H9 (cell line): ENCODE results near the gene RPS17. TPM values are rescaled to one million over a fixed set of nuclear protein-coding genes. Genes with fewer than 3 reads are reported as not detected.

Experiments used
- DNase-seq: peaks from one replicate; pipeline ENCODE4 v3.0.0-alpha.2; 2017
- H2AFZ ChIP-seq: one replicate; pipeline ENCODE4 v1.6.1; 2013; ENCODE audit warnings: mild to moderate bottlenecking, low read length, control low read depth, moderate library complexity
- H2AK5ac ChIP-seq: 2 replicates; pipeline ENCODE4 v1.6.1; 2013; ENCODE audit warnings: low read length, control low read depth, mixed read lengths; ENCODE audit not compliant: insufficient read length
- H2BK120ac ChIP-seq: one replicate; pipeline ENCODE4 v1.6.1; 2013; ENCODE audit warnings: low read depth, mild to moderate bottlenecking, low read length, control low read depth, inconsistent platforms; ENCODE audit not compliant: poor library complexity, severe bottlenecking
- H2BK12ac ChIP-seq: 2 replicates; pipeline ENCODE4 v1.6.1; 2013; ENCODE audit warnings: low read length, control low read depth, mixed read lengths, low read depth; ENCODE audit not compliant: insufficient read length
- H2BK15ac ChIP-seq: 2 replicates; pipeline ENCODE4 v1.6.1; 2013; ENCODE audit warnings: low read depth, low read length, control low read depth
- H2BK20ac ChIP-seq: one replicate; pipeline ENCODE4 v1.6.1; 2013; ENCODE audit warnings: low read depth, mild to moderate bottlenecking, low read length, control low read depth, inconsistent platforms; ENCODE audit not compliant: poor library complexity, severe bottlenecking
- H2BK5ac ChIP-seq: 2 replicates; pipeline ENCODE4 v1.6.1; 2013; ENCODE audit warnings: low read length, control low read depth, mixed read lengths; ENCODE audit not compliant: insufficient read length
- H3K14ac ChIP-seq: 2 replicates; pipeline ENCODE4 v1.6.1; 2013; ENCODE audit warnings: low read length, control low read depth; ENCODE audit not compliant: insufficient read depth
- H3K18ac ChIP-seq: 2 replicates; pipeline ENCODE4 v1.6.1; 2013; ENCODE audit warnings: low read depth, mild to moderate bottlenecking, mixed read lengths, low read length, control low read depth; ENCODE audit not compliant: insufficient read length
- H3K23ac ChIP-seq: 2 replicates; pipeline ENCODE4 v1.6.1; 2013; ENCODE audit warnings: low read length, control low read depth, mixed read lengths, low read depth; ENCODE audit not compliant: insufficient read length
- H3K23me2 ChIP-seq: 2 replicates; pipeline ENCODE4 v1.6.1; 2013; ENCODE audit warnings: low read depth, mild to moderate bottlenecking, mixed read lengths, low read length, control low read depth; ENCODE audit not compliant: insufficient read length, poor library complexity, severe bottlenecking
- H3K27ac ChIP-seq: 2 replicates; pipeline ENCODE4 v1.5.1; 2013; ENCODE audit warnings: low read length, control low read depth, mixed read lengths, low read depth; ENCODE audit not compliant: insufficient read length
- H3K27me3 ChIP-seq: 2 replicates; pipeline ENCODE4 v1.6.1; 2013; ENCODE audit warnings: low read length, control low read depth, inconsistent platforms; ENCODE audit not compliant: insufficient read depth
- H3K4ac ChIP-seq: 2 replicates; pipeline ENCODE4 v1.6.1; 2013; ENCODE audit warnings: low read depth, mild to moderate bottlenecking, control low read depth, inconsistent platforms, low read length, moderate library complexity
- H3K4me1 ChIP-seq: 2 replicates; pipeline ENCODE4 v1.6.1; 2013; ENCODE audit warnings: low read length, control low read depth, inconsistent platforms; ENCODE audit not compliant: insufficient read depth
- H3K4me2 ChIP-seq: 2 replicates; pipeline ENCODE4 v1.6.1; 2013; ENCODE audit warnings: low read length, control low read depth, mixed read lengths; ENCODE audit not compliant: insufficient read length, insufficient read depth
- H3K56ac ChIP-seq: 2 replicates; pipeline ENCODE4 v1.6.1; 2013; ENCODE audit warnings: low read depth, mild to moderate bottlenecking, mixed read lengths, low read length, control low read depth; ENCODE audit not compliant: insufficient read length
- H3K79me1 ChIP-seq: 2 replicates; pipeline ENCODE4 v1.6.1; 2013; ENCODE audit warnings: low read depth, mild to moderate bottlenecking, moderate library complexity, low read length, control low read depth, inconsistent platforms; ENCODE audit not compliant: insufficient read depth, poor library complexity, severe bottlenecking
- H3K79me2 ChIP-seq: 2 replicates; pipeline ENCODE4 v1.6.1; 2013; ENCODE audit warnings: low read length, control low read depth, inconsistent platforms; ENCODE audit not compliant: insufficient read depth
- H3K9ac ChIP-seq: 2 replicates; pipeline ENCODE4 v1.6.1; 2013; ENCODE audit warnings: low read length, control low read depth, mixed read lengths; ENCODE audit not compliant: insufficient read length; ENCODE audit errors: extremely low read depth
- H3K9me3 ChIP-seq: one replicate; pipeline ENCODE4 v1.6.1; 2013; ENCODE audit warnings: low read depth, low read length, inconsistent platforms; ENCODE audit not compliant: control insufficient read depth
- H3T11ph ChIP-seq: one replicate; pipeline ENCODE4 v1.6.1; 2013; ENCODE audit warnings: mild to moderate bottlenecking, low read length, control low read depth, inconsistent platforms
- H4K20me1 ChIP-seq: one replicate; pipeline ENCODE4 v1.6.1; 2013; ENCODE audit not compliant: control insufficient read depth, insufficient read length, insufficient read depth
- H4K5ac ChIP-seq: 2 replicates; pipeline ENCODE4 v1.6.1; 2013; ENCODE audit warnings: low read depth, mild to moderate bottlenecking, mixed read lengths, low read length, control low read depth; ENCODE audit not compliant: insufficient read length
- H4K8ac ChIP-seq: replicated peaks from 2 replicates; pipeline ENCODE4 v1.6.1; 2013; ENCODE audit warnings: low read length, control low read depth, mixed read lengths, low read depth; ENCODE audit not compliant: insufficient read length
- H4K91ac ChIP-seq: 2 replicates; pipeline ENCODE4 v1.6.1; 2013; ENCODE audit warnings: low read depth, mild to moderate bottlenecking, moderate library complexity, mixed read lengths, low read length, control low read depth; ENCODE audit not compliant: insufficient read length
- H3K27ac Mint-ChIP-seq, 3 experiments: 2 replicates in 2 of 3; 3 replicates in 1 of 3; pipeline ENCODE4 v1.8.0; 2020 to 2021; ENCODE audit warnings: mixed read lengths in 3 of 3, mild to moderate bottlenecking in 1 of 3, moderate library complexity in 1 of 3
- H3K27me3 Mint-ChIP-seq: 2 replicates; pipeline ENCODE4 v1.8.0; 2021; ENCODE audit warnings: low read depth, mild to moderate bottlenecking, moderate library complexity, mixed read lengths
- H3K36me3 Mint-ChIP-seq, 3 experiments: 2 replicates in 2 of 3; 3 replicates in 1 of 3; pipeline ENCODE4 v1.8.0; 2020 to 2021; ENCODE audit warnings: low read depth in 3 of 3, mixed read lengths in 3 of 3; ENCODE audit not compliant: insufficient read depth in 1 of 3
- H3K4me1 Mint-ChIP-seq, 2 experiments: 2 replicates each; pipeline ENCODE4 v1.8.0; 2020; ENCODE audit warnings: mixed read lengths in 2 of 2
- H3K4me3 Mint-ChIP-seq, 2 experiments: 2 replicates in 1 of 2; 3 replicates in 1 of 2; pipeline ENCODE4 v1.8.0; 2020 to 2021; ENCODE audit warnings: mild to moderate bottlenecking in 2 of 2, mixed read lengths in 2 of 2, moderate library complexity in 1 of 2
- H3K9me3 Mint-ChIP-seq, 2 experiments: 2 replicates in 1 of 2; 3 replicates in 1 of 2; pipeline ENCODE4 v1.8.0; 2020; ENCODE audit warnings: mild to moderate bottlenecking in 2 of 2, mixed read lengths in 2 of 2, moderate library complexity in 1 of 2
- WGBS: extraction: QIAGEN DNeasy Blood & Tissue Kit; methylation state at CpG from one replicate; pipeline ENCODE4 v1.1.7; 2013; ENCODE audit warnings: missing lambda C conversion rate, low lambda C conversion rate, mixed read lengths; ENCODE audit not compliant: insufficient read length; ENCODE audit errors: extremely low coverage; 5-methylcytosine and 5-hydroxymethylcytosine counted together
- total RNA-seq: library from RNA; stranded (reverse); gene quantifications from 2 replicates; pipeline ENCODE4 v1.2.1, GENCODE V29; 2021
- TF ChIP-seq, protein P1 (sequence below): fragments of 200-600 bp; sonication (generic); conservative IDR thresholded peaks from 3 replicates; pipeline ENCODE4 v1.8.0; 2021; ENCODE audit warnings: antibody characterized with exemption, mild to moderate bottlenecking

Gene RPS17
- total RNA-seq, 1 experiment from 2014 or later, result 2,597 TPM

DNA sequence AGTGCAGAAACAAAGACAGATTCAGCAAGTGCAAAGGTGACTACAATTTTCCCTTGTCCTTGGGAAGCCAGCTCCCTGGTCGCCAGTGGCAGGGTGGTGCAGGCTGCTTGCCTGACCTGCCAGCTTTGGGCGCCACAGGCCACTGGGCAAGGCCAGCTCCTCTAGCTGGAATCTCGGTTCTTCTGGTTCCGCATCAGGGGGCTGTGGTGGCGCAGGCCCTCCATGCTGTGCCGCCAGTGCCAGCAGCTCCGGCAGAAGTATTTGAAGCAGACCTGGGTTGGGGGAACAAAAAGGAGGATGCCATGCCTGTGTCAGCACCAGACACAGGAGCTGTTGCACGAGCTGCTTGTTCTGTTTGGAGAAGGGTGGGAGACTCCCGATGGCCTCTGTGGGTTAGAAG is 4.2 kb upstream of the RPS17 start:
- Histone ChIP-seq H3T11ph (no peak overlapping the region), H3K23ac (no peak overlapping the region), H2BK120ac (no peak overlapping the region), H3K27me3 (no peaks in the 10 kb centered on the region), H3K9me3 (no peaks in the 10 kb centered on the region), H2BK5ac (no peak overlapping the region), H4K91ac (no peak overlapping the region), H4K8ac (no peak overlapping the region), H2BK15ac (no peak overlapping the region), H3K79me1 (no peaks in the 10 kb centered on the region), H3K4ac (no peak overlapping the region), H3K23me2 (no peaks in the 10 kb centered on the region), H3K14ac (no peak overlapping the region), H3K56ac (no peak overlapping the region), H2AFZ (no peak overlapping the region), H3K18ac (no peak overlapping the region), H3K79me2 (peaks cover 6% of the 10 kb centered on the region; the same call in 1 of the 2 replicates), H2AK5ac (no peak overlapping the region), H2BK20ac (no peak overlapping the region), H3K4me2 (no peak overlapping the region), H3K9ac (no peak overlapping the region), H3K27ac (no peak overlapping the region), H3K4me1 (peaks cover 4% of the 10 kb centered on the region; the same call in 1 of the 2 replicates), H4K5ac (no peak overlapping the region), H4K20me1 (no peaks in the 10 kb centered on the region), H2BK12ac (no peak overlapping the region)
- Mint-ChIP-seq H3K27ac (no peak overlapping the region), H3K27me3 (peaks cover 4% of the 10 kb centered on the region), H3K4me3 (no peak overlapping the region), H3K4me1 (peaks cover 21% of the 10 kb centered on the region in 2 experiments), H3K9me3 (peaks cover 0 to 4% of the 10 kb centered on the region in 2 experiments; a peak in 1 of 5 replicates), H3K36me3 (peaks cover 5 to 6% (median 6%) of the 10 kb centered on the region in 3 experiments)
- no peak for DNase-seq
- TF ChIP-seq, protein P1, sequence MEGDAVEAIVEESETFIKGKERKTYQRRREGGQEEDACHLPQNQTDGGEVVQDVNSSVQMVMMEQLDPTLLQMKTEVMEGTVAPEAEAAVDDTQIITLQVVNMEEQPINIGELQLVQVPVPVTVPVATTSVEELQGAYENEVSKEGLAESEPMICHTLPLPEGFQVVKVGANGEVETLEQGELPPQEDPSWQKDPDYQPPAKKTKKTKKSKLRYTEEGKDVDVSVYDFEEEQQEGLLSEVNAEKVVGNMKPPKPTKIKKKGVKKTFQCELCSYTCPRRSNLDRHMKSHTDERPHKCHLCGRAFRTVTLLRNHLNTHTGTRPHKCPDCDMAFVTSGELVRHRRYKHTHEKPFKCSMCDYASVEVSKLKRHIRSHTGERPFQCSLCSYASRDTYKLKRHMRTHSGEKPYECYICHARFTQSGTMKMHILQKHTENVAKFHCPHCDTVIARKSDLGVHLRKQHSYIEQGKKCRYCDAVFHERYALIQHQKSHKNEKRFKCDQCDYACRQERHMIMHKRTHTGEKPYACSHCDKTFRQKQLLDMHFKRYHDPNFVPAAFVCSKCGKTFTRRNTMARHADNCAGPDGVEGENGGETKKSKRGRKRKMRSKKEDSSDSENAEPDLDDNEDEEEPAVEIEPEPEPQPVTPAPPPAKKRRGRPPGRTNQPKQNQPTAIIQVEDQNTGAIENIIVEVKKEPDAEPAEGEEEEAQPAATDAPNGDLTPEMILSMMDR, result no peak
- no CpG with 5 or more reads among the region's 9 CpGs for WGBS
